Endothelial cell of umbilical vein (primary cell): Measurements from ENCODE around the gene PLXNA4. TPM values are rescaled to one million over a fixed set of nuclear protein-coding genes. Genes with fewer than 3 reads are reported as not detected.

ENCODE experiments used
- BruUV-seq: library from RNA; stranded (reverse); fragments of 400-500 nt; replicated peaks from 2 replicates; lab custom pipeline; 2021; lab: Mats Ljungman, UMichigan
- CTCF ChIA-PET: fragments of 300-600, 350-600 bp; sonication (Branson Sonifier 250); formaldehyde crosslinking; loops from one replicate; lab custom pipeline; 2021; ENCODE audit warnings: antibody characterized with exemption, inconsistent platforms; lab: Charles Lee
- POLR2A ChIA-PET: fragments of 300-600, 350-600 bp; sonication (Branson Sonifier 250); formaldehyde crosslinking; loops from one replicate; lab custom pipeline; 2021; ENCODE audit warnings: antibody characterized with exemption, inconsistent platforms; lab: Charles Lee
- DNase-seq: peaks from one replicate; pipeline ENCODE4 v3.0.0-alpha.2; 2011; ENCODE audit warnings: low read depth, low spot score
- FAIRE-seq: peaks from 2 replicates; lab custom pipeline; 2011; peaks lifted over from hg19 to GRCh38; lab: Jason Lieb, UNC
- H2AFZ ChIP-seq: 2 replicates; pipeline ENCODE4 v1.6.0; 2012; ENCODE audit warnings: low read depth, low read length, control low read depth, inconsistent platforms
- H3K27ac ChIP-seq: 2 replicates; pipeline ENCODE4 v1.5.1; 2011; ENCODE audit warnings: low read depth, mild to moderate bottlenecking, control low read depth, low read length, moderate library complexity; ENCODE audit not compliant: insufficient read depth
- H3K27me3 ChIP-seq, 2 experiments: 2 replicates each; pipeline versions ENCODE4 v1.6.0 to v1.6.1; 2011; ENCODE audit warnings: low read length in 2 of 2, mixed read lengths in 1 of 2; ENCODE audit not compliant: control insufficient read depth in 2 of 2, insufficient read depth in 2 of 2
- H3K36me3 ChIP-seq, 2 experiments: 2 replicates in 1 of 2; 3 replicates in 1 of 2; pipeline ENCODE4 v1.5.1; 2011; ENCODE audit warnings: low read length in 2 of 2, mild to moderate bottlenecking in 1 of 2, moderate library complexity in 1 of 2; ENCODE audit not compliant: control insufficient read depth in 2 of 2, insufficient read depth in 2 of 2; ENCODE audit errors: extremely low read depth in 1 of 2
- H3K4me1 ChIP-seq: 3 replicates; pipeline ENCODE4 v1.5.1; 2011; ENCODE audit warnings: mild to moderate bottlenecking, low read length; ENCODE audit not compliant: control insufficient read depth, insufficient read depth; ENCODE audit errors: extremely low read depth
- H3K4me2 ChIP-seq: 2 replicates; pipeline ENCODE4 v1.6.1; 2011; ENCODE audit warnings: low read length, control low read depth, mixed read lengths; ENCODE audit not compliant: insufficient read depth
- H3K4me3 ChIP-seq, 3 experiments: fragments of 200-600 bp in 1 of 3; sonication (generic), shearing (Covaris generic) in 1 of 3; replicated peaks in 1 of 3; 2 replicates each; pipeline ENCODE4 v1.5.1; 2011 to 2016; ENCODE audit warnings: control low read depth in 3 of 3, low read length in 3 of 3, mild to moderate bottlenecking in 2 of 3, inconsistent platforms in 1 of 3, low read depth in 1 of 3, moderate library complexity in 1 of 3; ENCODE audit not compliant: insufficient read depth in 1 of 3
- H3K79me2 ChIP-seq: 2 replicates; pipeline ENCODE4 v1.6.0; 2012; ENCODE audit warnings: low read length, inconsistent platforms; ENCODE audit not compliant: control insufficient read depth, insufficient read depth
- H3K9ac ChIP-seq: replicated peaks from 2 replicates; pipeline ENCODE3; 2011; ENCODE audit warnings: low read length, control low read depth; ENCODE audit not compliant: insufficient read depth; ENCODE audit errors: extremely low read depth
- H3K9me1 ChIP-seq: replicated peaks from 3 replicates; pipeline ENCODE4 v1.6.0; 2011; ENCODE audit warnings: mild to moderate bottlenecking, low read length; ENCODE audit not compliant: control insufficient read depth, insufficient read depth; ENCODE audit errors: extremely low read depth
- H3K9me3 ChIP-seq: replicated peaks from 2 replicates; pipeline ENCODE4 v1.5.1; 2012; ENCODE audit warnings: low read length, inconsistent platforms; ENCODE audit not compliant: control insufficient read depth, insufficient read depth
- H4K20me1 ChIP-seq: replicated peaks from 2 replicates; pipeline ENCODE3; 2011; ENCODE audit warnings: mild to moderate bottlenecking, low read length; ENCODE audit not compliant: control insufficient read depth, insufficient read depth; ENCODE audit errors: extremely low read depth
- CTCF ChIP-seq, 2 donors: IDR thresholded peaks; 1 replicate in 1 of 2; 2 replicates in 1 of 2; pipeline ENCODE4 v1.5.1; 2011; ENCODE audit warnings: low read length in 2 of 2, mild to moderate bottlenecking in 2 of 2, moderate library complexity in 2 of 2, control low read depth in 1 of 2, inconsistent platforms in 1 of 2, low read depth in 1 of 2; ENCODE audit not compliant: insufficient read depth in 1 of 2; ENCODE audit errors: extremely low read depth in 1 of 2
- EZH2 ChIP-seq: IDR thresholded peaks from 2 replicates; pipeline ENCODE4 v1.6.1; 2012; ENCODE audit warnings: borderline replicate concordance, low read depth, mild to moderate bottlenecking, moderate library complexity, low read length, inconsistent platforms; ENCODE audit not compliant: severe bottlenecking
- FOS ChIP-seq: IDR thresholded peaks from 2 replicates; pipeline ENCODE4 v1.6.1; 2011; ENCODE audit warnings: mild to moderate bottlenecking, low read length, moderate library complexity, borderline replicate concordance; ENCODE audit not compliant: insufficient read depth
- GATA2 ChIP-seq: IDR thresholded peaks from 2 replicates; pipeline ENCODE4 v1.7.0; 2011; ENCODE audit warnings: low read depth, mild to moderate bottlenecking, moderate library complexity, mixed read lengths, low read length; ENCODE audit not compliant: insufficient read length, insufficient read depth
- JUN ChIP-seq: IDR thresholded peaks from 2 replicates; pipeline ENCODE4 v1.6.1; 2011; ENCODE audit warnings: borderline replicate concordance, low read depth; ENCODE audit not compliant: insufficient read length, insufficient read depth
- MAX ChIP-seq: IDR thresholded peaks from 2 replicates; pipeline ENCODE4 v1.6.1; 2011; ENCODE audit not compliant: insufficient read depth, insufficient read length
- MYC ChIP-seq: IDR thresholded peaks from one replicate; pipeline ENCODE4 v1.6.1; 2011; ENCODE audit warnings: mild to moderate bottlenecking, low read depth, low read length
- POLR2A ChIP-seq: IDR thresholded peaks from 2 replicates; pipeline ENCODE4 v1.6.1; 2012; ENCODE audit warnings: low read depth, mild to moderate bottlenecking, control low read depth, low read length
- POLR2AphosphoS5 ChIP-seq: IDR thresholded peaks from 2 replicates; pipeline ENCODE4 v1.6.1; 2012; ENCODE audit warnings: low read depth, mild to moderate bottlenecking, control low read depth, low read length, moderate library complexity; ENCODE audit not compliant: insufficient read depth
- dilution Hi-C: fragments of 300-500 bp; cut with MboI; formaldehyde crosslinking; loops from one replicate; pipeline ENCODE4 v1.15.0; 2019; ENCODE audit warnings: low sequenced_read_pairs; ENCODE audit not compliant: extremely low pct_ligation_motif_present
- intact Hi-C: fragments of 100-400 bp; cut with micrococcal nuclease; formaldehyde crosslinking; loops from one replicate; pipeline ENCODE4 v1.10.0; 2022
- polyA plus RNA-seq, 4 experiments: library from polyadenylated mRNA; depleted of rRNA in 3 of 4; stranded (reverse) in 3 of 4; unstranded in 1 of 4; fragments of >200 nt; gene quantifications; 2 replicates each; pipeline versions ENCODE4 v1.2.1 to v1.2.3, GENCODE V29; 2011 to 2012; ENCODE audit warnings: missing spikeins in 1 of 4
- total RNA-seq: library from RNA; stranded (reverse); gene quantifications from 2 replicates; pipeline ENCODE4 v1.2.3, GENCODE V29; 2021

The PLXNA4 gene
- total and polyA plus RNA-seq, 2 donors (not counting 3 experiments of a cell fraction or from before 2014, with no cell fraction given), result 12.1 to 20.4 TPM

- no peak overlapping the region for H3K9ac ChIP-seq
- no peaks in the 10 kb centered on the region for H3K9me1 ChIP-seq
- no peaks in the 10 kb centered on the region for H3K79me2 ChIP-seq
- TF ChIP-seq GATA2 (no peak), CTCF (IDR thresholded peaks at IDR 0.05; ENCODE audit: extremely low read depth in 1 of 2, insufficient read depth in 1 of 2, low read depth in 1 of 2, low read length in 2 of 2) (no peak), EZH2 (no peak), FOS (no peak), JUN (no peak), POLR2AphosphoS5 (no peak), POLR2A (no peak), MAX (no peak), MYC (no peak)
- FAIRE-seq (no peak), DNase-seq (no peak)
- no peak overlapping the region for H3K27ac ChIP-seq
- H3K36me3 ChIP-seq, result no peaks in the 10 kb centered on the region
- CTCF ChIA-PET, result no interaction called here
- H3K4me3 ChIP-seq, result no peak overlapping the region
- dilution Hi-C loops, result no loop called here
- no TSS peak for BruUV-seq
- POLR2A ChIA-PET, result no interaction called here
- intact Hi-C loops, result no loop called here
- H2AFZ ChIP-seq, result no peak overlapping the region
- H3K27me3 ChIP-seq, result no peaks in the 10 kb centered on the region
- no peak overlapping the region for H3K4me2 ChIP-seq
- no peaks in the 10 kb centered on the region for H3K9me3 ChIP-seq
- no peaks in the 10 kb centered on the region for H4K20me1 ChIP-seq
- H3K4me1 ChIP-seq, result peaks cover 20% of the 10 kb centered on the region
Observed at GRCh38 chr7:132404261-132404660, 172.0 kb downstream of the PLXNA4 start.
